GM23338 (cell line): ENCODE results near the gene NTM. TPM values are rescaled to one million over a fixed set of nuclear protein-coding genes. Genes with fewer than 3 reads are reported as not detected.

ENCODE experiments used
- ATAC-seq: fragments of 200-7000 bp; cut with Tn5 transposase; 3 replicates; pipeline ENCODE4 v1.9.1; 2020
- DNase-seq: peaks from one replicate; pipeline ENCODE4 v3.0.0-alpha.2; 2015; ENCODE audit warnings: low spot score
- H2AFZ ChIP-seq: fragments of 200-600 bp; sonication (generic); 2 replicates; pipeline ENCODE4 v1.8.0; 2016; ENCODE audit warnings: antibody characterized with exemption, mild to moderate bottlenecking, moderate library complexity
- H3F3A ChIP-seq: fragments of 200-600 bp; sonication (generic); replicated peaks from 2 replicates; pipeline ENCODE4 v1.8.0; 2017; ENCODE audit warnings: antibody characterized with exemption, mixed run types, low read depth
- H3K27ac ChIP-seq: fragments of 200-600 bp; sonication (generic); 2 replicates; pipeline ENCODE4 v1.6.1; 2016; ENCODE audit warnings: low read depth
- H3K27me3 ChIP-seq: fragments of 200-600 bp; sonication (generic); 2 replicates; pipeline ENCODE4 v1.8.0; 2016; ENCODE audit warnings: mild to moderate bottlenecking, mixed run types, moderate library complexity; ENCODE audit not compliant: insufficient read depth
- H3K36me3 ChIP-seq: fragments of 200-600 bp; sonication (generic); 2 replicates; pipeline ENCODE4 v1.8.0; 2016; ENCODE audit warnings: mild to moderate bottlenecking; ENCODE audit not compliant: insufficient read depth
- H3K4me1 ChIP-seq: fragments of 200-600 bp; sonication (generic); 2 replicates; pipeline ENCODE4 v1.8.0; 2016; ENCODE audit warnings: mild to moderate bottlenecking, moderate library complexity; ENCODE audit not compliant: insufficient read depth
- H3K4me2 ChIP-seq: fragments of 200-600 bp; sonication (generic); 2 replicates; pipeline ENCODE4 v1.7.1; 2017; ENCODE audit warnings: mixed run types
- H3K4me3 ChIP-seq: fragments of 200-600 bp; sonication (generic); 2 replicates; pipeline ENCODE4 v1.6.1; 2016; ENCODE audit warnings: mixed run types
- H3K79me2 ChIP-seq: fragments of 200-600 bp; sonication (generic); replicated peaks from 2 replicates; pipeline ENCODE4 v1.8.0; 2017; ENCODE audit warnings: mild to moderate bottlenecking; ENCODE audit not compliant: insufficient read depth
- H3K9me2 ChIP-seq: fragments of 200-600 bp; sonication (generic); 2 replicates; pipeline ENCODE4 v1.8.0; 2017; ENCODE audit not compliant: insufficient read depth
- H4K20me1 ChIP-seq: fragments of 200-600 bp; sonication (generic); replicated peaks from 2 replicates; pipeline ENCODE4 v1.8.0; 2017; ENCODE audit warnings: mild to moderate bottlenecking; ENCODE audit not compliant: insufficient read depth
- H3K27ac Mint-ChIP-seq: 2 replicates; pipeline ENCODE4 v1.8.0; 2020; ENCODE audit warnings: inconsistent platforms, mild to moderate bottlenecking, moderate library complexity, mixed read lengths
- H3K27me3 Mint-ChIP-seq: 3 replicates; pipeline ENCODE4 v1.8.0; 2022; ENCODE audit warnings: low read depth, mild to moderate bottlenecking, moderate library complexity, mixed read lengths, inconsistent platforms; ENCODE audit not compliant: insufficient read depth, poor library complexity
- H3K36me3 Mint-ChIP-seq: 3 replicates; pipeline ENCODE4 v1.8.0; 2021; ENCODE audit warnings: low read depth, mild to moderate bottlenecking, inconsistent platforms, moderate library complexity, mixed read lengths
- H3K4me1 Mint-ChIP-seq: 3 replicates; pipeline ENCODE4 v1.8.0; 2020; ENCODE audit warnings: mild to moderate bottlenecking, inconsistent platforms, mixed read lengths
- H3K4me3 Mint-ChIP-seq: 3 replicates; pipeline ENCODE4 v1.8.0; 2021; ENCODE audit warnings: moderate library complexity, mild to moderate bottlenecking, inconsistent platforms, mixed read lengths
- H3K9me3 Mint-ChIP-seq: 3 replicates; pipeline ENCODE4 v1.8.0; 2020; ENCODE audit warnings: moderate library complexity, mild to moderate bottlenecking, inconsistent platforms, mixed read lengths
- CREB1 ChIP-seq: fragments of 250-450 bp; sonication (Bioruptor Pico); IDR thresholded peaks from 2 replicates; pipeline ENCODE4 v1.5.0; 2020; ENCODE audit warnings: low read depth, mild to moderate bottlenecking, moderate library complexity
- EZH2 ChIP-seq: fragments of 200-600 bp; sonication (generic); IDR thresholded peaks from one replicate; pipeline ENCODE4 v1.8.0; 2017; ENCODE audit warnings: antibody characterized with exemption, mild to moderate bottlenecking, low read depth; ENCODE audit not compliant: unreplicated experiment
- EZH2phosphoT487 ChIP-seq: fragments of 200-600 bp; sonication (generic); IDR thresholded peaks from one replicate; pipeline ENCODE4 v1.8.1; 2018; ENCODE audit warnings: antibody characterized with exemption; ENCODE audit not compliant: unreplicated experiment
- JUNB ChIP-seq: IDR thresholded peaks from one replicate; pipeline ENCODE4 v1.6.1; 2016; ENCODE audit warnings: antibody characterized with exemption; ENCODE audit not compliant: unreplicated experiment
- NANOG ChIP-seq: IDR thresholded peaks from 2 replicates; pipeline ENCODE4 v1.6.1; 2016; ENCODE audit warnings: antibody characterized with exemption, borderline replicate concordance
- POLR2AphosphoS5 ChIP-seq: IDR thresholded peaks from 2 replicates; pipeline ENCODE4 v1.6.1; 2016; ENCODE audit warnings: antibody characterized with exemption, low read depth
- STAT1 ChIP-seq: IDR thresholded peaks from one replicate; pipeline ENCODE4 v1.6.1; 2016; ENCODE audit warnings: antibody characterized with exemption; ENCODE audit not compliant: unreplicated experiment
- ZNF331 ChIP-seq: fragments of 250-450 bp; sonication (Bioruptor Pico); IDR thresholded peaks from 2 replicates; pipeline ENCODE4 v1.5.0; 2020; ENCODE audit warnings: low read depth, mild to moderate bottlenecking, moderate library complexity
- polyA plus RNA-seq: library from polyadenylated mRNA; unstranded; fragments of >200 nt; fragmentation: Nextera tagmentation; extraction: Ambion mirVana; gene quantifications from 2 replicates; pipeline ENCODE4 v1.2.1, GENCODE V29; 2016
- total RNA-seq: library from RNA; depleted of rRNA; stranded (reverse); fragments of >200 nt; shearing (Covaris generic); gene quantifications from 2 replicates; pipeline ENCODE4 v1.2.3, GENCODE V29; 2014
- TF ChIP-seq, protein P1 (sequence below): fragments of 250-450 bp; sonication (Bioruptor Pico); IDR thresholded peaks from 2 replicates; pipeline ENCODE4 v1.5.0; 2020; ENCODE audit warnings: mild to moderate bottlenecking, moderate library complexity

The NTM gene
- total and polyA plus RNA-seq, 2 experiments from 2014 or later = 10.6 to 14.6 TPM

DNA sequence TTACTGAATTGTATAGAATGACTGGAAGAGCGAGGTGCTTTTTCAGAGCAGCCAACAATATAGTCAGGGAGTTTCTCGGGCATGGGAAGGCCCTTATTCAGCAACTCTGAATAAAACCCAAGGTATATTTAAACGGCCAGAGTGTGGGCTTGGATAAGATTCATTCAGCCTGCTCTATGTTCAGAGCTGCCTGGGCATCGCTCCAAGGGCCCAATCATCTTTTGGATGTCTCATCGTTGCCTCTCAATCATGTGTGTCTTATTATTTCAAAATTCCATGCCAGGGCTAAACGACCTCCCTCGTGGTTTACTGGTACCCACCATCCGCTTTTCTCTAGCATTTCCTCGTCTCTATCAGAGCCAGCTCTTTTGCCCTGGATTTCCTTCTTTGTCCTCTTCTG, 19.5 kb upstream of the NTM start:
- no peak for TF ChIP-seq NANOG
- no peak for TF ChIP-seq ZNF331 (CRISPR knock-in tag)
- no peak for TF ChIP-seq CREB1
- TF ChIP-seq, protein P1, sequence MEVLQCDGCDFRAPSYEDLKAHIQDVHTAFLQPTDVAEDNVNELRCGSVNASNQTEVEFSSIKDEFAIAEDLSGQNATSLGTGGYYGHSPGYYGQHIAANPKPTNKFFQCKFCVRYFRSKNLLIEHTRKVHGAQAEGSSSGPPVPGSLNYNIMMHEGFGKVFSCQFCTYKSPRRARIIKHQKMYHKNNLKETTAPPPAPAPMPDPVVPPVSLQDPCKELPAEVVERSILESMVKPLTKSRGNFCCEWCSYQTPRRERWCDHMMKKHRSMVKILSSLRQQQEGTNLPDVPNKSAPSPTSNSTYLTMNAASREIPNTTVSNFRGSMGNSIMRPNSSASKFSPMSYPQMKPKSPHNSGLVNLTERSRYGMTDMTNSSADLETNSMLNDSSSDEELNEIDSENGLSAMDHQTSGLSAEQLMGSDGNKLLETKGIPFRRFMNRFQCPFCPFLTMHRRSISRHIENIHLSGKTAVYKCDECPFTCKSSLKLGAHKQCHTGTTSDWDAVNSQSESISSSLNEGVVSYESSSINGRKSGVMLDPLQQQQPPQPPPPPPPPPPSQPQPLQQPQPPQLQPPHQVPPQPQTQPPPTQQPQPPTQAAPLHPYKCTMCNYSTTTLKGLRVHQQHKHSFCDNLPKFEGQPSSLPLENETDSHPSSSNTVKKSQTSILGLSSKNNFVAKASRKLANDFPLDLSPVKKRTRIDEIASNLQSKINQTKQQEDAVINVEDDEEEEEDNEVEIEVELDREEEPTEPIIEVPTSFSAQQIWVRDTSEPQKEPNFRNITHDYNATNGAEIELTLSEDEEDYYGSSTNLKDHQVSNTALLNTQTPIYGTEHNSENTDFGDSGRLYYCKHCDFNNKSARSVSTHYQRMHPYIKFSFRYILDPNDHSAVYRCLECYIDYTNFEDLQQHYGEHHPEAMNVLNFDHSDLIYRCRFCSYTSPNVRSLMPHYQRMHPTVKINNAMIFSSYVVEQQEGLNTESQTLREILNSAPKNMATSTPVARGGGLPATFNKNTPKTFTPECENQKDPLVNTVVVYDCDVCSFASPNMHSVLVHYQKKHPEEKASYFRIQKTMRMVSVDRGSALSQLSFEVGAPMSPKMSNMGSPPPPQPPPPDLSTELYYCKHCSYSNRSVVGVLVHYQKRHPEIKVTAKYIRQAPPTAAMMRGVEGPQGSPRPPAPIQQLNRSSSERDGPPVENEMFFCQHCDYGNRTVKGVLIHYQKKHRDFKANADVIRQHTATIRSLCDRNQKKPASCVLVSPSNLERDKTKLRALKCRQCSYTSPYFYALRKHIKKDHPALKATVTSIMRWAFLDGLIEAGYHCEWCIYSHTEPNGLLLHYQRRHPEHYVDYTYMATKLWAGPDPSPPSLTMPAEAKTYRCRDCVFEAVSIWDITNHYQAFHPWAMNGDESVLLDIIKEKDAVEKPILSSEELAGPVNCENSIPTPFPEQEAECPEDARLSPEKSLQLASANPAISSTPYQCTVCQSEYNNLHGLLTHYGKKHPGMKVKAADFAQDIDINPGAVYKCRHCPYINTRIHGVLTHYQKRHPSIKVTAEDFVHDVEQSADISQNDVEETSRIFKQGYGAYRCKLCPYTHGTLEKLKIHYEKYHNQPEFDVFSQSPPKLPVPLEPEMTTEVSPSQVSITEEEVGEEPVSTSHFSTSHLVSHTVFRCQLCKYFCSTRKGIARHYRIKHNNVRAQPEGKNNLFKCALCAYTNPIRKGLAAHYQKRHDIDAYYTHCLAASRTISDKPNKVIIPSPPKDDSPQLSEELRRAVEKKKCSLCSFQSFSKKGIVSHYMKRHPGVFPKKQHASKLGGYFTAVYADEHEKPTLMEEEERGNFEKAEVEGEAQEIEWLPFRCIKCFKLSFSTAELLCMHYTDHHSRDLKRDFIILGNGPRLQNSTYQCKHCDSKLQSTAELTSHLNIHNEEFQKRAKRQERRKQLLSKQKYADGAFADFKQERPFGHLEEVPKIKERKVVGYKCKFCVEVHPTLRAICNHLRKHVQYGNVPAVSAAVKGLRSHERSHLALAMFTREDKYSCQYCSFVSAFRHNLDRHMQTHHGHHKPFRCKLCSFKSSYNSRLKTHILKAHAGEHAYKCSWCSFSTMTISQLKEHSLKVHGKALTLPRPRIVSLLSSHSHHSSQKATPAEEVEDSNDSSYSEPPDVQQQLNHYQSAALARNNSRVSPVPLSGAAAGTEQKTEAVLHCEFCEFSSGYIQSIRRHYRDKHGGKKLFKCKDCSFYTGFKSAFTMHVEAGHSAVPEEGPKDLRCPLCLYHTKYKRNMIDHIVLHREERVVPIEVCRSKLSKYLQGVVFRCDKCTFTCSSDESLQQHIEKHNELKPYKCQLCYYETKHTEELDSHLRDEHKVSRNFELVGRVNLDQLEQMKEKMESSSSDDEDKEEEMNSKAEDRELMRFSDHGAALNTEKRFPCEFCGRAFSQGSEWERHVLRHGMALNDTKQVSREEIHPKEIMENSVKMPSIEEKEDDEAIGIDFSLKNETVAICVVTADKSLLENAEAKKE = no peak
- no peak for TF ChIP-seq EZH2
- no peak for TF ChIP-seq STAT1
- TF ChIP-seq EZH2phosphoT487 = no peak
- TF ChIP-seq JUNB = no peak
- no peak for TF ChIP-seq POLR2AphosphoS5
- H3K4me2 ChIP-seq = no peak overlapping the region
- 0 out of 2 replicates have a peak, but pooled peaks cover 2% of the 10 kb centered on the region for H3K9me2 ChIP-seq
- Mint-ChIP-seq H3K27me3 (peaks cover 2% of the 10 kb centered on the region), H3K9me3 (no peaks in the 10 kb centered on the region), H3K4me1 (peaks cover 32% of the 10 kb centered on the region), H3K4me3 (no peak overlapping the region), H3K27ac (no peak overlapping the region), H3K36me3 (peaks cover 8% of the 10 kb centered on the region; the same call in 2 of the 3 replicates)
- no peak for DNase-seq
- peaks cover 32% of the 10 kb centered on the region for H3K4me1 ChIP-seq
- H3K36me3 ChIP-seq = no peaks in the 10 kb centered on the region
- no peak overlapping the region for H3K4me3 ChIP-seq
- no peaks in the 10 kb centered on the region for H3K79me2 ChIP-seq
- no peaks in the 10 kb centered on the region for H3F3A ChIP-seq
- no peaks in the 10 kb centered on the region for H3K27me3 ChIP-seq
- no peak overlapping the region for H2AFZ ChIP-seq
- H3K27ac ChIP-seq = no peak overlapping the region
- no peaks in the 10 kb centered on the region for H4K20me1 ChIP-seq
- no peak for ATAC-seq
